ENCODE results near the gene DTWD2. TPM values are rescaled to one million over a fixed set of nuclear protein-coding genes. Genes with fewer than 3 reads are reported as not detected.
A peak's percentile ranks its signal among the peaks of the same experiment; 100 is the strongest.

DTWD2 gene, protein sequence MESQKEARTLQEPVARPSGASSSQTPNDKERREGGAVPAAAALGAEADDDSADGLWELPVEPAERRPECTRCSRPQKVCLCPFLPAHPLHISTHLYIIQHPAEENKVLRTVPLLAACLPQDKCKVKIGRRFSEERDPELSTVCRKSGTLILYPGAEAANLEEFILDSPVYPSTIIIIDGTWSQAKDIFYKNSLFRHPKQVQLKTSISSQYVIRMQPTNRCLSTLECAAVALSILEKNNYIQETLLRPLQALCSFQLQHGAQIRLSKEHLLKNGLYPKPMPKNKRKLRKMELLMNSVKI
- total RNA-seq (2012; rRNA removed) (1.8 and 2.5 TPM in 2 replicates), polyA plus RNA-seq (2012; rRNA removed) (1.1 and 1.2 TPM in 2 replicates), Bru-seq, nascent RNA (percentile 45 among the genes with signal in this experiment), BruChase-seq, experiment 1, labeled RNA remaining after a 6-hour chase (percentile 43 among the genes with signal in this experiment), BruChase-seq, experiment 2, labeled RNA remaining after a 2-hour chase (percentile 41 among the genes with signal in this experiment)
- 0.76 and 0.96 TPM in 2 replicates for polyA plus RNA-seq (2012; cell fraction: cytosol; rRNA removed)
- polyA plus RNA-seq (2012; cell fraction: nucleus; rRNA removed; ENCODE audit: low replicate concordance): 0.56 and 0.57 TPM in 2 replicates
- long read RNA-seq, partial matches to known transcripts: 0 of 3 reads
- long read RNA-seq, other reads (novel, unspliced or antisense): 1 of 3 reads

GRCh38 chr5:118987988-118988865, at the start of gene DTWD2:
TSS of gene DTWD2 (minus strand) at chr5:118988547. CDS start at chr5:118988511, 36 bp downstream.
- Histone ChIP-seq H2BK120ac (ENCODE audit: low read depth, low read length) (peak within 1 kb of the TSS; percentile 60), H4K20me1 (ENCODE audit: insufficient read depth, low read length) (no peaks in the 10 kb centered on the region), H3K4ac (ENCODE audit: low read depth, low read length) (peak within 1 kb of the TSS; percentile 49; the same call in 1 of the 2 replicates), H2BK15ac (ENCODE audit: low read depth, low read length) (no peak within 1 kb of the TSS), H2BK20ac (ENCODE audit: low read depth, low read length) (no peak within 1 kb of the TSS), H3K79me1 (ENCODE audit: low read depth in 1 of 2, low read length in 2 of 2) (no peaks in the 10 kb centered on the region), H3K4me2 (ENCODE audit: low read depth, low read length) (peak within 1 kb of the TSS; percentile 94), H2AFZ (replicated peaks; ENCODE audit: low read length, poor library complexity) (peak within 1 kb of the TSS; percentile 96), H3K9me3 (ENCODE audit: control insufficient read depth, insufficient read depth, low read length) (no peaks in the 10 kb centered on the region), H2BK5ac (ENCODE audit: low read depth, low read length, poor library complexity, severe bottlenecking) (peak within 1 kb of the TSS; percentile 53), H3K27me3 (ENCODE audit: control insufficient read depth, insufficient read depth, low read length) (no peaks in the 10 kb centered on the region), H3K27ac (ENCODE audit: insufficient read depth, low read length) (peak within 1 kb of the TSS; percentile 66), H3K4me1 (ENCODE audit: control insufficient read depth, insufficient read depth, low read length) (no peaks in the 10 kb centered on the region), H3K56ac (ENCODE audit: extremely low read depth, insufficient read depth, low read length) (peak within 1 kb of the TSS; percentile 52; the same call in 1 of the 2 replicates), H3K9me1 (ENCODE audit: insufficient read depth, low read length) (no peaks in the 10 kb centered on the region), H2AK9ac (replicated peaks; ENCODE audit: low read depth, low read length, poor library complexity) (peak within 1 kb of the TSS; percentile 43), H4K8ac (ENCODE audit: low read depth in 2 of 2, low read length in 2 of 2) (peak within 1 kb of the TSS; percentile 6 to 76; a peak in 3 of 4 replicates), H3K18ac (ENCODE audit: low read depth, low read length) (peak within 1 kb of the TSS; percentile 47; the same call in 1 of the 2 replicates), H3K9ac (ENCODE audit: low read depth, low read length) (peak within 1 kb of the TSS; percentile 65), H3K36me3 (ENCODE audit: control insufficient read depth, insufficient read depth, low read length) (no peaks in the 10 kb centered on the region), H3K14ac (replicated peaks; ENCODE audit: low read depth, low read length) (peak within 1 kb of the TSS; percentile 76), H4K91ac (ENCODE audit: insufficient read depth, low read depth, low read length) (no peak within 1 kb of the TSS), H2AK5ac (ENCODE audit: low read depth, low read length) (no peak within 1 kb of the TSS), H3K23ac (ENCODE audit: low read depth, low read length) (peak within 1 kb of the TSS; percentile 91; the same call in 1 of the 2 replicates), H3K4me3 (ENCODE audit: insufficient read depth, low read depth, low read length) (peak within 1 kb of the TSS; percentile 66), H4K5ac (ENCODE audit: low read depth, low read length) (no peak within 1 kb of the TSS; the same call in 1 of the 2 replicates)
- in situ Hi-C loops (cut with MboI; ENCODE audit: low sequenced_read_pairs): loop anchor here (5.0 kb wide), 1 partner anchor 424 kb away; no protein-coding TSS in a partner anchor
- POLR2A ChIA-PET (ENCODE audit: unreplicated experiment): no interaction called here
- dilution Hi-C loops (cut with HindIII; ENCODE audit: low sequenced_read_pairs, unreplicated experiment): no loop called here
- WGBS, 2 experiments (ENCODE audit: extremely low coverage in 2 of 2, insufficient read length in 1 of 2): 0% methylated on average over 42 of the region's 74 CpGs; no CpG with 5 or more reads in 1 of the 2 experiments
- DNase-seq (peak; percentile 88), ATAC-seq (ENCODE audit: low read depth) (peak; percentile 98)
- intact Hi-C loops (cut with micrococcal nuclease): loop anchor here (1.0 to 5.0 kb wide), 5 partner anchors 281 to 447 kb away; partner anchors contain the start of gene TNFAIP8
- no TSS peak for BruUV-seq (replicated peaks)
- CTCF ChIA-PET: interaction anchor here (0.6 to 2.9 kb wide), 18 partner anchors 10 to 978 kb away, joined by 3 to 31 read pairs (median 3); no protein-coding TSS in a partner anchor
- TF ChIP-seq FOS (IDR thresholded peaks at IDR 0.05; ENCODE audit: low read depth, low read length) (no peak), RCOR1 (IDR thresholded peaks at IDR 0.05; ENCODE audit: insufficient replicate concordance, low read length) (no peak), ELK1 (IDR thresholded peaks at IDR 0.05; ENCODE audit: borderline replicate concordance, low read depth, low read length) (no peak), CHD1 (IDR thresholded peaks at IDR 0.05; ENCODE audit: low read depth, low read length) (no peak), MAZ (IDR thresholded peaks at IDR 0.05; ENCODE audit: borderline replicate concordance, low read depth, low read length) (peak; percentile 50; the same call in 1 of the 2 replicates), RFX5 (IDR thresholded peaks at IDR 0.05; ENCODE audit: low read depth, low read length) (no peak), RAD21 (IDR thresholded peaks at IDR 0.05; ENCODE audit: low read length) (peak; percentile 82), USF2 (IDR thresholded peaks at IDR 0.05; ENCODE audit: low read depth, low read length) (peak; percentile 20; the same call in 1 of the 2 replicates)
